Measurements from ENCODE around the gene SLC4A5.
"Not testable (repeated sequence)": the region's sequence is repeated elsewhere in the genome, so short reads cannot be mapped to it uniquely, and the experiment has no call there.

The SLC4A5 gene

DNA sequence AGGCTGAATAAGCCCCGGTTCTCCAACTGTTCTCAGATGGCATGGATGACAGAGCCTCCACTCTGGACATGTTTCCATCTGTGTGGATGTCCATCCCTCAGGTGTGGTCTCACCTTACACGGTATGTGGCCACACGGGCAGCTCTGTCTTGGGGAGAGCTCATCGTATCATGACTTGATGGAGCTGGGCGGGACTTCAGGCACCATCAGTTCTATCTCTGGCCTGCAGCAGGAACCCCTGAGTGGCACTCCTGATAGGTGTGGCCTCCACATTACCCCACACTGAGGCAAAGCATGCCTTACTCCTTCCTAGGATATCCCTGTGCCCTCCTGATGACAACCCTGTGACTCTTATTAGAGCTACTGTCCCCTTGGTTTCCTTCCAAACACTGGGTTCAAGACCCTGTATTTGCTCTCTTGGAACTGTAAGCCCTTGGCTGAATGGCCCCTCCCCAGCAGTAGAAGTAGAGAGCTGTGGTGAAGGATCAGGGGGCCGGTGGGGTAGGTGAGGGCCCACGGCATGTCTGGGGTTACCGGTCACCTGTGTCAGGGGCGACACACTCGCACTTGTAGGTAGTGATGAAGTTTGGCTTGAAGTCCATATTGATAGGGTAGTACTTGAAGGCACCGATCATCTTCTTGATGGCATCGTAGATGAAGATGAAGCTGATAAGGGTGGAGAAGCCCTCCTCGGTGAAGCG is 96.6 kb downstream of the SLC4A5 start:
- in situ Hi-C loops (cut with MboI; ENCODE audit: low pct_unique_long_range_greater_than_20kb, low sequenced_read_pairs), result no loop called here
- no peak for DNase-seq

DNA sequence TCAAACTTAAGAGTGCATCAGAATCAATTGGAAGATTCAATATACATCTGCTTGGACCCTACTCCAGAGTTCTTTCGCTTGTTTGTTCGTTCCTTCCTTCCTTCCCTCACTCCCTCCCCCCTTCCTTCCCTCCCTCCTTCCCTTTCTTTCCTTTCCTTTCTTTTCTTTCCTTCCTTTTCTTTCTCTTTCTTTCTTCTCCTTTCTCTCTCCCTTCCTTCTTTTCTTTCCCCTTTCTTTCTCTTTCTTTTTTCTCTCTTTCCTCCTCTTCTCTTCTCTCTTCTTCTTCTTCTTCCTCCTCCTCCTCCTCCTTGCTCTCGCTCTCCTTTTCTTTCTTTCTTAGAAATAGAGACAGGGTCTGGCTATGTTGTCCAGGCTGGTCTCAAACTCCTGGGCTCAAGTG is 98.9 kb downstream of the SLC4A5 start:
- no peak for DNase-seq
- in situ Hi-C loops (cut with MboI; ENCODE audit: low pct_unique_long_range_greater_than_20kb, low sequenced_read_pairs), result no loop called here

DNA sequence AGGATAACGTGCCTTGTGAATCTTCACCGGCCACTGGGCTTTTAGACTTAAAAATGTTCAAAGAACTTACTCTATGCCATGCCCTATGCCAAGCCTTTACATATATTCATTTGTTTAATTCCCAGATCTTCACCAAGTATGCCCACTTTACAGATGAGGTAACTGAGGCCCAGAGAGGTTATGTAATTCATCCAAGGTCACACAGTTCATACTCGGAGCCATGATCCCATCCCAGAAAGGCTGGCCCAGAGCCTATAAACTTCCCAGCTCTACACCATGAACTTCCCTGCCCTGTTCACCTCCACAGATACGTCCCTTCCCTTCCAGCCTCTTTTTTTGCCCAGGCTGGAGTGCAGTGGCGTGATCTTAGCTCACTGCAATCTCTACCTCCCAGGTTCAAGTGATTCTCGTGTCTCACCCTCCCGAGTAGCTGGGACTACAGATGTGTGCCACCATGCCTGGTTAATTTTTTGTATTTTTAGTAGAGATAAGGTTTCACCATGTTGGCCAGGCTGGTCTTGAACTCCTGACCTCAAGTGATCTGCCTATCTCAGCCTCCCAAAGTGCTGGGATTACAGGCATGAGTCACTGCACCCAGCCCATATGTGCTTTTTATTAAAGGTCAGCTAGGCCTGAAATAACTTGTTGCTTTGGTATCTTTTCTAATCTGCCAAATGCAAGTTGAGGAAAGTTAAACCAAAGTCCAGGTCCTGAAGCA is 100.7 kb downstream of the SLC4A5 start:
- in situ Hi-C loops (cut with MboI; ENCODE audit: low pct_unique_long_range_greater_than_20kb, low sequenced_read_pairs), result no loop called here
- DNase-seq, result no peak

DNA sequence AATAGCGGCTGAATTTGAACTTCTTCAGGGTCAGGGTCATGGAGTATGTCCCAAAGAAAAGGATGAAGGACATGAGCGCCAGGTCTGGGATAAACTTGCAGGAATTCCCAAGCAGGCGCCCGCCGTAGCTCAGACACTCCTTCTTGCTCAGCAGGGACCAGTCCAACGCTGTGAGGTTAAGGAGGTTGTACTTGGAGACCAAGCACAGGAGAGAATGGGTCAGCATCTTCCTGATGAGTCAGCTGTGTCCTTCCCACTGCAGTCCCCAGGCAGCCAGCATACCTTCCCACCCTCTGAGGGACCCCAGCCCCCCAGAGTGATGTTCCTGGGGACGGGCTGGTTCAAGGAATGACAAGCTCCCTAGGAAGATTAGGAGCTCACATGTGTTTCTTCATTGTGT is 103.9 kb downstream of the SLC4A5 start:
- no peak for DNase-seq
- in situ Hi-C loops (cut with MboI; ENCODE audit: low pct_unique_long_range_greater_than_20kb, low sequenced_read_pairs), result no loop called here

DNA sequence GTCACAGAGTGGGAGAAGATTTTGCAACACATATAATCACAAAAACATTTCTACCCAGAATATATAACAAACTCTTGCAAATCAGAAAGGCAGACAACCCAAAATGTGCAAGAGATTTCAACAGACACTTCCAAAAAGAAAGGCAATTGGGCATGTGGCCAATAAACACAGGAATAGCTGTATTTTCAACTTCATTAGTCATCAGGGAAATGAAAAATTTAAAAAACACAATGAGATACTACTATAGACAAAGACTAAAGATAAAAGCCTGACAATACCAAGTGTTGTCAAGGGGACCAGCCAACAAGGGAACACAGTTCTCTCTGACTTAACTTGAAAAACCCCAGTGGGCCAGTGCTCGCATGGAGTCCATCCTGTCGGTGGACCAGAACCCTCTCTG is 104.3 kb downstream of the SLC4A5 start:
- in situ Hi-C loops (cut with MboI; ENCODE audit: low pct_unique_long_range_greater_than_20kb, low sequenced_read_pairs), result no loop called here
- DNase-seq, result no peak

DNA sequence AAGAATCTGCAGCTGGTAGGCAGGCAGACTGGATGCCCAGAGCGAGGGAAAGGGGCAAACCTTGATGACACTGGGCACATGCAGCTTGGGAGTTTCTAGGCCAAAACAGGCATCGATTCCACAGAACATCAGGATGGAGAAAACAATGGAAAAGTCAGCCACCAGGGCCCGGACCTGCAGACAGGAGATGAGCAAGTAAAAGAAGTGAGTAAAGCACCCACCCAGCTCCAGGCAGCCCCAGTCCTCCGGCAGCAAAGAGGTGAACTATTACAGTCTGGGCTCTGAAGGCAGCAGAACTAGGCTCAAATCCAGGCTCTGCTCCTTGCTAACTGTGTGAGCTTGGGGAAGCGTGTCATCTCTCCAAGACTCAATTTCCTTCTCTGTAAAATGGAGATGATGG is 108.2 kb downstream of the SLC4A5 start:
- no peak for DNase-seq
- in situ Hi-C loops (cut with MboI; ENCODE audit: low pct_unique_long_range_greater_than_20kb, low sequenced_read_pairs), result no loop called here

DNA sequence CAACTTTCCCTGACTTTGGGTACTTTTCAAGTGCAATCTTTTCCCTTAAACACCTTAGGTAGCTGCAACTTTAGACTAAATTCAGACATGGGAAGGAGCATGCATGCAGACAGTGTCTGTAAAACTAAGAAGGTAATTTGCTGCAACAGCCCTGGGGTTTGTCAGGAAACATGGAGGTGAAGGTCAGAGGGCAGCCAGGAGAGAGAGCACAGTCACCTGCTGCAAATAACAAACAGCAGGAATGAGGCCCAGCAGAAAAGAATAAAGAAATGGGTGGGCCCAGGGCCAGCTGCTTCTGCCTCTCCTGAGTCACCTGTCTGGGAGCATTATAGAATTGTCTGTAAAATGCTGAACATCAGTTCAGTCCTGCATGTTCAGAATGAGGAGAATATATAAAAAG is 109.6 kb downstream of the SLC4A5 start:
- DNase-seq, result no peak
- in situ Hi-C loops (cut with MboI; ENCODE audit: low pct_unique_long_range_greater_than_20kb, low sequenced_read_pairs), result no loop called here

DNA sequence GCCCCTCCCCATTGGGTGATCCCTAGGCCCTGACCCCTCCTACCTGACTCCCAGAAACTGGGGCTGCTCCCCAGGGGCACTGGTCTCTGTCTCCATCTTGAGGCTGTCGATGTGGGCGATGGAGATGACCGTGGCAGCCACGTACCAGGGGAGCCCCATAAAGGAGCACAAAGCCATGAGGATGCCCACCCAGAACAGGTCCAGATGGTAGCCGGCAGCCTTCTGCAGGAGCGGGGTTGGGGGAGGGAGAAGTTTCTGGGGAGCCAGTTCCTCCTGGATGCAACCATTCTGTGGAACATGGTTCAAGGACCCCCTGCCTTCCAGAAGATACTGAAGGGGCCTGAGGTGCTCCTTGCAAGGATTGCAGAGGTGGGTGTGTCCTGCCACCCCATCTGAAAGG is 110.8 kb downstream of the SLC4A5 start:
- DNase-seq, result no peak
- in situ Hi-C loops (cut with MboI; ENCODE audit: low pct_unique_long_range_greater_than_20kb, low sequenced_read_pairs), result no loop called here

DNA sequence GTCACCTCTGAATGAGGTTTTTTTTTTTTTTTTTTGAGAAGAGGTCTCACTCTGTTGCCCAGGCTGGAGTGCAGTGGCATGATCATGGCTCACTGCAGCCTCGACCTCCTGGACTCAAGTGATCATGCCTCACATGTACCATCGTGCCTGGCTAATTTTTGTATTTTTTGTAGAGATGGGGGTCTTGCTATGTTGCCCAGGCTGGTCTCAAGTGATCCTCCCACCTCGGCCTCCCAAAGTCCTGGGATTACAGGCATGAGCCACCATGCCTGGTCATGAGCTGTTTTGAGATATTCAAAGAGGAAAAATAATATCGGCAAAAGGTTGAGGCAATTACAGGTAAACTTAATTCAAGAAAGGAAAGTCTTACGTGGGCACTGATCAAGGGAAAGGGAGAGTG is 113.4 kb downstream of the SLC4A5 start:
- DNase-seq; in situ Hi-C loops (cut with MboI; ENCODE audit: low pct_unique_long_range_greater_than_20kb, low sequenced_read_pairs): not testable (repeated sequence)

DNA sequence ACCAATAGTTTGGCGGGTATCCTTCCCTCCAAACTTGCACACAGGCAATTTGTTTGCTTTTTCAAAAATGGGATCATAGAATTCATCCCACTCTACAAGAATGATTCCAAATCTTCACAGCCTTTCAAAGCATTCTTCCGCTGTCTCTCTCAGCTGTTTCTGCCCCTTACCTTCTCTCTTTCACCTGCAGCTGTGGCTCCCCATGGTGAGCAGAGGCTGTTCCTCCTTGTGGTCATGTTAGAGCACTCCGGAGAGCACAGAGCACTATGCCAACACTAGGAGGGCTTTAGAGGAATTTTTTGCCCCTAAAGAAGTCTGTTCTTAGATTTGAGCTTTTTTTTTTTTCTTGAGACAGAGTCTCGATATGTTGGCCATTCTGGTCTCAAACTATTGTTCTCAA is 114.4 kb downstream of the SLC4A5 start:
- DNase-seq, result no peak

DNA sequence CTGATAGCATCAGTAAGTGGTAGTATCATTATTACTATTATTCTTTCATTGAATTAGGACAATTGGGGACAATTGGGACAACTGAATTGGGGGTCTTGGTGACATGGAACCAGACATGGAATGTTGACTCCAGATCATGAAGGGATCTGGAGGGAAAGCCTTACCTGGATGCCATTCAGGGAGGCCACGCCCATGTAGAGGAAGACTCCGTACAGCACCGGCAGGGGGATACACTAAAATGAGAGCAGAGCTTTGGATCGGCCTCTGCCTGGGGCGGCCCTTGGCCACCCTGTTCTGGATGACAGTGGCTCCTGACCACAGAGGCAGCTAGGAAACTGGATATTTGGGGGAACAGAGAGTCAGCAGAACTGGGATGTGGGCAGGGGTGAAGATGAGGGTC is 115.6 kb downstream of the SLC4A5 start:
- DNase-seq, result no peak
- in situ Hi-C loops (cut with MboI; ENCODE audit: low pct_unique_long_range_greater_than_20kb, low sequenced_read_pairs), result no loop called here

More for the DNA sequence above, 114.4 kb downstream of the SLC4A5 start:
- in situ Hi-C loops (cut with MboI; ENCODE audit: low pct_unique_long_range_greater_than_20kb, low sequenced_read_pairs), result no loop called here

DNA sequence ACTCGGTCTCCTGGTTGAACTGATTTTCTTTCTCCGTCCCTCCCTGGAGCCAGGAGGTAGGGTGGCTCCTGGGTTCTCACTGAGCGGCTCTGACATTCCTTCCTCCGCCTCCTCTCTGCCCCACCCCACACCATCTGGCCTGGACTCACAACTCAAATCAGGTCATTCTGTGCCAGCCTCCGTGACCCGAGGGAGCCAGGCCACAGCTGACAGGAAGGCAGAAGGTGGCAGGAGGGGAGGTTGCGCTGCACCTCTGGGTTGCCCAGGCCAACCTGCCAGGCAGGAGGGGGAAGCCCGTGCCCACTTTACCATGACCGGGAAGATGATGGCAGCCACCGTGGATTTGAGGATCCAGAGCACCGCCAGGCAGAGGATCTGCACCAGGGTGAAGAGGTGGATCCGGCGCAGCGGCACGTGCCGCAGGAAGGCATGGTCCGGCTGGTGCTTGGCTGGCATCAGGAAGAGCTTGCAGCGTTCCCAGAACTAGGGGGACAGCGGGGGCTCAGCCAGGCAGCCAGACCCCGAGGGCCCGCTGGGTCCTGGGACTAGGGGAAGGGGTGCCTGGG is 116.5 kb downstream of the SLC4A5 start:
- no peak for DNase-seq
- in situ Hi-C loops (cut with MboI; ENCODE audit: low pct_unique_long_range_greater_than_20kb, low sequenced_read_pairs), result no loop called here

DNA sequence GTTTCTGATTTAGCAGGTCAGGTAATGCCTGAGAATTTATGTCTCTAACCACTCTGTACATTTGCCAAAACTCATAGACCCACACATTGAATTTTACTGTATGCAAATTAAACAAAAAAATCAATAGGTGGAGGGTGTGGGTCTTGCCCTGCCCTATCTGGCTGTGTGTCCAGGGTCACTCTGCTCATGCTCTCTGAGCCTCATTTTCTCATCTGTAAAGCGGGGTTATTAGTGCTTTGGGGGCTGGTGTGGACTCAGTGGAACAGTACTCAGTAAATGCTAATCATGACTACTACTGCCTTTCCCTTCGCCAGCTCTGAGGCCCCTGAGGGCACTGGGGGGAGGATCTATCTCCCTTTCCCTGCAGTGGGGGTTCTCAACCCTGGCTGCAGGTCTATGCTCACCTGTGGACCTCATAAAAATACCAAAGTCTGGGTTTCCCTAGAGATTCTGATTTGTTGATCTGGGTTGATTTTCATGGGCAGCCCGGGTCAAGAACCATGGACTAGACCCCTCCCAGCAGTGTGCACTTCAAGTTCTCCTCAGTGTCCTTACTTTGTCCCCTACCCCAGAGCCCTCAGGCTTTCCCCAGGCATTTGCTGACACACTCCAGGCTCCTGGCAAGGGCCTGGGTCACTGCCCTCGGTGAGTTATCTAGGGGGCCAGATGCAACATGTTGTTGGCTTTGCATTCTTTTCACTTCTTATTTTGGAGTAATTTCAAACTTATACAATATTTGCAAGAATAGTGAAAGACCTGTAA is 117.3 kb downstream of the SLC4A5 start:
- DNase-seq, result no peak
- in situ Hi-C loops (cut with MboI; ENCODE audit: low pct_unique_long_range_greater_than_20kb, low sequenced_read_pairs), result no loop called here

DNA sequence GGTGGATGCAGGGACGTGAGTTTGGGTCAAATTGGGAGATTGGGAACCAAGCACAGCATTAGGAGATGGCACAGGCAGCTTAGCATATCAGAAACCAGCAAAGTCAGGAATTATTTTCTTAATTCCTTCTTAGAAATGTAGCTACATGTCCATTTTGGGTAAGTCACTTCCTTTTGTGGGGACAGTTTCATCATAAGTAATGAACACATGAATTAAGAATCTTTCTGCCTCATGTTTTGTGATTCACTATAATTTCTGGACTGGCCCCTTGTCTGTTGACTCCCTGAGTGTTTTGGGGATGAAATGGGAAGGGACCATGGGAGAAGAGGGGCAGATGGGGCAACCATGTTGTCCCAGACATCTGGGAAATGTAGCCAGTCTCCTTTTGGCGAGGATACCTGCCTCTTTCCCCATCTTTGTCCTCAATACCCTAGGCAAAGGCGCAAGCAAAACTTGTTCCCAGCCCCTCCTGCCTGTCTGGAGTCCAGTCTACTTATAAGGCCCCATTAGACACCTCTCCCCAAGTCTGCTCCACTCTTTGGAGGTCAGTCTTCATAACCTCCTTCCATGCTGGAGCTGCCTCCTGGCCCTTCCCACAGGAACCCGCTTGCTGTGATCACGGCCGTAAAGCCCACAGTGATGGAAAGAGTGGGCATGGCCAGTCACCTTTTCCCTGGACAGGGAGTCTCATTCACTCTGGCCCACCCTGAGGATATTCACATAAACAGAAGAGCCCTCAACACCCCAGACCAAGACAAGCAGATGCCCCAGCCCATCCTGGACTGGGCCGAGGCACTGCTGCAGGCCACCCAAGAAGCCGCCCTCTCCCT is 119.1 kb downstream of the SLC4A5 start:
- in situ Hi-C loops (cut with MboI; ENCODE audit: low pct_unique_long_range_greater_than_20kb, low sequenced_read_pairs), result no loop called here
- no peak for DNase-seq

DNA sequence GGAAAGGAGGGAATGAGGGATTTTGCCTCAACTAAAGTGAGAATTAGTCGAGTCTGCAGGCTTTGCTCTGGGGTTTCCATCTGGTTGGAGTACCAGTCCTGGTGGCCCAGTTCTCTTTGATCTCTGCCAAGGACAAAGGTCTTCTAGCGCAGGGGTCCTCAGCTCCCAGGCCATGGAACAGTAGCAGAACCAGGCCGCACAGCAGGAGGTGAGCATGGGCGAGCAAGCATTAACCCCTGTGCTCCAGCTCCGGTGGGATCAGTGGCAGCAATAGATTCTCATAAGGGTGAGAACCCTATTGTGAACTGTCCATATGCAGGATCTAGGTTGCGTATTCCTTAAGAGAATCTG is 120.9 kb downstream of the SLC4A5 start:
- in situ Hi-C loops (cut with MboI; ENCODE audit: low pct_unique_long_range_greater_than_20kb, low sequenced_read_pairs), result no loop called here
- DNase-seq, result no peak

DNA sequence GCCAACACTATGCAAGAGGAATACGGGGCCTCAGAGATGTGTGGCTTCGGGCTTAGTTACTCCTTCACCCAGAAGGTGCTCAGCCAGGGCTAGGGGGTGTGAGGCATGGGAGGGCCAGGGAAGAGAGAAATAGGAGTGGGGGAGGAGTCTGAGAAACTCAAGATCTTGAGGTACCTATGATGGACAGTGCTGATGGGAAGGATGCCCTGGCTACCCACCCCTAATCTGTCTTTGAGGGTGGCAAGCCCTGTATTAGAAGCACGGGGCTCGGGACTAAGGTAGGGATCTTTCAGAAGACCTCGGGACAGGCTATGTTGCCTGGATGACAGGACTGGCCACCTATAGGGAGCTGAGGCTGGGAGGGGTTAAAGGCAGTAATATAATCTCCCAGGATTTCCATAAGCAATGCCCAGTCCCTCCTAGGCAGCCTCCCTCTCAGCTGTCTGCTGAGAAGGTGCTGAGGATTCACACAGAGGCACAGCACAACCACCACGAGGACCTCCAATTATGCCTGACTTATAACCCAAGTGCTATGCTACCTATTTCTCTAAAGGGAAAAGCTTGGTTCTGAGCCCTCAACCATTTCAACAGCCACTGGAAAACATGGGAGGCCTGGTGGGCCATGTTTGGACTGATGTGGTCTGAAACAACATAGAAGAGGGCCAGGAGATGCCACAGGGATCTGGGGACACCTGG is 121.5 kb downstream of the SLC4A5 start:
- no peak for DNase-seq
- in situ Hi-C loops (cut with MboI; ENCODE audit: low pct_unique_long_range_greater_than_20kb, low sequenced_read_pairs), result no loop called here

DNA sequence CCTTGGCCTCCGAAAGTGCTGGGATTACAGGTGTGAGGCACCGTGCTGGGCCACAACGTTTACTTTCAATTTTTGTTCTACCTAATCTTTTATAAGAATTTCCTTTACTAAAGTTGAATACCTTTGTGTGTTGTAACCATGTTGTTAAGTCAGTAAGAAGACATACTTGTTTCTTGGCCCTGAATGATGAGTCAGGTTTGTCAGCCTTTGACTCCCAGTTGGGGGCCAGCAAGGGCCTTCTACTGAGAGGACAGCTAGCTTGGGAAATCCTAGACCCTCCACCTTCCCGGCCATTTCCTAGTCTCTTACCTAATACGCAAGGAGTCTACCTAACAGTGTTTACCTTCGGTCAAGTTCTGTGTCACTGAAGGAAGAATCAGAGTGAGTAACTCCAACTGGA is 122.1 kb downstream of the SLC4A5 start:
- in situ Hi-C loops (cut with MboI; ENCODE audit: low pct_unique_long_range_greater_than_20kb, low sequenced_read_pairs), result no loop called here
- DNase-seq, result no peak

DNA sequence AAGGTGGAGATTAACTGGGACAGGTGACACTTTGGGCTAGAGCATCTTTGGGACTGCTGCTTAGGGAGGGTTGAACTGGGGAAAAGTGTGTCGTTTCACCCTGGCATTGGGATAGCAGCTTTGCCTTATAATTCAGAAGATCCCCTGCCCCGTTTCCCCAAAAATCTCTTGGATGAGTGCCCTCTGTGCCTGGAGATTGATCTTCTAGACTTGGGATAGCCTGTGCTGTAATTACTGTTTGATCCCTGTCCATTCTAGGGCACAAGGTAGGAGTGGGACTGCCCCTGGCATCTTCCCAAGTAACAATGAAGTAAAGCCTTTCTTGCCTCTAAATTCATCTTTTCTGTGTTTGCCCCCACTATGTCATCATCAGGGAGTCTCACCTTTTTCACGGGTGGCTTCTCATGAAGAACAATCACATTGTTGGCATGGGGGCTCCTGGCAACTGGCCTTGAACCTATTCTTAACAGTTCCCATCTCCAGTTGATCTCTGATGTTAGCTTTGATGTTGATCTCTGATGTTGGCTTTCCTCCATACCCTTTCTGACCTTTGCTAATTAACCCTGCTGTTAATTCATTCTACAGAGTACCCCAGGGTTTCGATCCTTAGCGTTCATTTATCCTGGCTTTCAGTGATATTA is 123.2 kb downstream of the SLC4A5 start:
- in situ Hi-C loops (cut with MboI; ENCODE audit: low pct_unique_long_range_greater_than_20kb, low sequenced_read_pairs), result no loop called here
- no peak for DNase-seq

Measured in KBM-7 (cell line).